Measurements from ENCODE around the gene CCKAR. TPM values are rescaled to one million over a fixed set of nuclear protein-coding genes. Genes with fewer than 3 reads are reported as not detected.

CCKAR gene
- total RNA-seq, 4 donors from 2014 or later: not detected

DNA sequence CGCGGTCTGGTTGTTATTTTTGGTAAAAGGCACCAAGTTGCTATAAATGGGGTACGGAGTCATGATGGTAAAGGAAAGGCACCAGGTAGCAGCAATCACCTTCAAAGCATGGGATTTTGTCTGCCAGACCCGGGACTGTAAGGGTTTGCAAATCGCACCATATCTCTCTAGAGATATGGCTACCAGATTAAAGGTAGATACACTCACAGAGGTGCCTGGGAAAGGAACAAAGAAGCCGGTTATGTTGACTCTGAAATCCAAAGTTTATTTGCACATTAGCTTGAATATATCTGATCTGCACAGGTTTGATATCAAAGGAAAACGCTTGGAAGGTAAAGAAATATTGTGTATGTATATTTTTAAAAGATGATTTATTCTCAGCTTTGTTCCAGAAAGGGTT lies 4.6 kb downstream of the CCKAR start:
- H3K4me1 ChIP-seq: no peaks in the 10 kb centered on the region
- in situ Hi-C loops (cut with MboI; ENCODE audit: low sequenced_read_pairs in 4 of 4) (no loop called here), intact Hi-C loops (cut with DNase I; ENCODE audit: low total_unique reads) (no loop called here)
- H3K9me3 ChIP-seq: no peaks in the 10 kb centered on the region
- ATAC-seq: no peak
- DNase-seq: no peak
- H3K27me3 ChIP-seq: no peaks in the 10 kb centered on the region
- TF ChIP-seq POLR2A (IDR thresholded peaks at IDR 0.05): no peak
- TF ChIP-seq, protein P1, sequence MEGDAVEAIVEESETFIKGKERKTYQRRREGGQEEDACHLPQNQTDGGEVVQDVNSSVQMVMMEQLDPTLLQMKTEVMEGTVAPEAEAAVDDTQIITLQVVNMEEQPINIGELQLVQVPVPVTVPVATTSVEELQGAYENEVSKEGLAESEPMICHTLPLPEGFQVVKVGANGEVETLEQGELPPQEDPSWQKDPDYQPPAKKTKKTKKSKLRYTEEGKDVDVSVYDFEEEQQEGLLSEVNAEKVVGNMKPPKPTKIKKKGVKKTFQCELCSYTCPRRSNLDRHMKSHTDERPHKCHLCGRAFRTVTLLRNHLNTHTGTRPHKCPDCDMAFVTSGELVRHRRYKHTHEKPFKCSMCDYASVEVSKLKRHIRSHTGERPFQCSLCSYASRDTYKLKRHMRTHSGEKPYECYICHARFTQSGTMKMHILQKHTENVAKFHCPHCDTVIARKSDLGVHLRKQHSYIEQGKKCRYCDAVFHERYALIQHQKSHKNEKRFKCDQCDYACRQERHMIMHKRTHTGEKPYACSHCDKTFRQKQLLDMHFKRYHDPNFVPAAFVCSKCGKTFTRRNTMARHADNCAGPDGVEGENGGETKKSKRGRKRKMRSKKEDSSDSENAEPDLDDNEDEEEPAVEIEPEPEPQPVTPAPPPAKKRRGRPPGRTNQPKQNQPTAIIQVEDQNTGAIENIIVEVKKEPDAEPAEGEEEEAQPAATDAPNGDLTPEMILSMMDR (IDR thresholded peaks at IDR 0.05 in 4 of 5, conservative IDR thresholded peaks at IDR 0.05 in 1 of 5): no peak
- H3K36me3 ChIP-seq: no peaks in the 10 kb centered on the region
- no peak overlapping the region for H3K4me3 ChIP-seq
- no peak overlapping the region for H3K27ac ChIP-seq

DNA sequence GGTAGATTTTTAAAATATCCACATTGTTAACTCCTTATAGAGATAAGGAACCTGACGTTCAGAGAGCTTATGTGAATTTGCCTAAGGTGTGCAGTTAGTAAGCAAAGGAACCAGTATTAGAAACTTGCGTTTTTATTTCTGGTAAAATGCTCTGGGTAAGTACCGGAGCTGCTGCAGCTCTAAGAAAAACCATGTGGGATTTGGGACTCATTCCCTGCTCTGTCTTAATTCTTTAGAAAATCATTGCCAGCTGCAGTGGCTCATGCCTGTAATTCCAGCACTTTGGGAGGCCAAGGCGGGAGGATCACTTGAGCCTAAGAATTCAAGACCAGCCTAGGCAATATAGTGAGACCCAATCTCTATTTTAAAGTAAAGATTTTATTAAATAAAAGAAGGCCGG lies 5.8 kb downstream of the CCKAR start:
- in situ Hi-C loops (cut with MboI; ENCODE audit: low sequenced_read_pairs in 4 of 4) (no loop called here), intact Hi-C loops (cut with DNase I; ENCODE audit: low total_unique reads) (no loop called here)
- H3K4me3 ChIP-seq: no peak overlapping the region
- H3K9me3 ChIP-seq: no peaks in the 10 kb centered on the region
- H3K4me1 ChIP-seq: no peaks in the 10 kb centered on the region
- no peaks in the 10 kb centered on the region for H3K36me3 ChIP-seq
- H3K27me3 ChIP-seq: no peaks in the 10 kb centered on the region
- TF ChIP-seq, protein P1 (IDR thresholded peaks at IDR 0.05 in 4 of 5, conservative IDR thresholded peaks at IDR 0.05 in 1 of 5): no peak
- TF ChIP-seq POLR2A (IDR thresholded peaks at IDR 0.05): no peak
- DNase-seq (no peak), ATAC-seq (no peak)
- no peak overlapping the region for H3K27ac ChIP-seq

DNA sequence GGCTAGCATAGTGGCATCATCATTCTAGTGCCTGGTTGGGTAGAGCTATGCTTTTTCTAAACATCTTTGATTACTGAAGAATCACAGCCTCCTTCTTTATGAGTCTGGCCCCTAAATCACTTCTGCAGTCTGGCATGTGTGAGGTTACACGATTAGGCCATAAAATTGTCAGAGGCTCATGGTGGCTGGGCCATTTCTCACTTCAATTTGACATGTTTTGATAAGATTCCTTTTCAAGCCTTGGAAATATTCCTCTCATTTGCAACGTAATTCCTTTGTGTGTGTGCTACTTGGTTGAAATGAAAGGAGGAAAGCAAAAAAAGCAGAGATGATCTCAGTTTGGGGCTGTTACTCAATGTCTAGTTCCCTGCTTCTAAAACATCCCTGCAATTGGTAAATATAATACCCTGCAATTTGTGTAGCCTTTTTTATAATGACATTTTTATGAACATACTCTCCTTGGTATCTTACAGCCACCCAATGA lies 6.2 kb downstream of the CCKAR start:
- no peaks in the 10 kb centered on the region for H3K36me3 ChIP-seq
- DNase-seq (no peak), ATAC-seq (no peak)
- no peak for TF ChIP-seq POLR2A (IDR thresholded peaks at IDR 0.05)
- TF ChIP-seq, protein P1 (IDR thresholded peaks at IDR 0.05 in 4 of 5, conservative IDR thresholded peaks at IDR 0.05 in 1 of 5): no peak
- H3K4me1 ChIP-seq: no peaks in the 10 kb centered on the region
- in situ Hi-C loops (cut with MboI; ENCODE audit: low sequenced_read_pairs in 4 of 4) (no loop called here), intact Hi-C loops (cut with DNase I; ENCODE audit: low total_unique reads) (no loop called here)
- no peak overlapping the region for H3K27ac ChIP-seq
- H3K9me3 ChIP-seq: no peaks in the 10 kb centered on the region
- H3K4me3 ChIP-seq: no peak overlapping the region
- H3K27me3 ChIP-seq: no peaks in the 10 kb centered on the region

DNA sequence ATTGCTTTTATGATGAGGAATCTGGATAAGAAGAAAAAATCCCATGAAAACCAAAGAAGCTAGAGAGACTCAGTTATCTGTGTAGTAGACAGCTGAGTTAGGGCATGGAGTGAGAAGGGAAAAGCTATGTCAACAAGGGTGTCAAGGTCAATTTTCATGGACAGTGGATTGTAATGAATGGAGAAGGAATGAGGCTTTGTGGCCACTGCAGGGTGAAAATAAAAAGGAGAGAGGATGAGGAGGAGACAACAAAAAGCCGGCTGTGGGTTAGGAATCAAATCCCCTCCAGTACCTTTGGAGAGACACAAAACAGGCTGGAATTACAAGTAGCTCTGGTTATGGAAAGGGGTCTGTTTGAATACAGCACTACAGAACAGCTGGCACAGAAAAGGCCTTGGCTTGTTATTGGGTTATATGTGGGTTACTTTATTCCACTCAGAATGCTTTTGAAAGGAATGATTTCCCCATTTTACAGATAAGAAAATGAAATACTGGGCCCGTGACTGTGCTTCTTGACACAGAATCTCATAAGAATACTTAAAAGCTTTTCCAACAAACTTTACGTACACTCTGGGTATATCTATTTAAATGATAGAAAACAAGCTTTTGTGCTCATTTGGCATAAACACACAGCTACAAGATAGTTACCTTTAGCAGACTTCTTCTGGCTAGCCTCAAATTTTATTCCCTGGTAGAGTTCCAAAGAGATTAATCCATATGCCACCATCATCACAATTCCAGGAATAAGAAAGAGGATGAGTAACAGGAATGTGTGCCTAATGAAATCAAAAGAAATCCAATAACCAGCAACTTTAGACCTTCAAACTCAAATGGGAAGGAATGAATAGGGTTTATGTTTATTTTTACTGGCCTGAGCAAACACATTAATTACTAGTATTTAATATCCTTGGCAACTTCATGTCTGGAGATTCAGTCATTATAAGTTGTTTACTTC lies 7.5 kb downstream of the CCKAR start:
- Histone ChIP-seq H3K9me3 (no peaks in the 10 kb centered on the region), H3K36me3 (no peaks in the 10 kb centered on the region), H3K27me3 (no peaks in the 10 kb centered on the region), H3K4me3 (no peak overlapping the region), H3K4me1 (no peaks in the 10 kb centered on the region), H3K27ac (no peak overlapping the region)
- in situ Hi-C loops (cut with MboI; ENCODE audit: low sequenced_read_pairs in 4 of 4): no loop called here
- no peak for ATAC-seq
- TF ChIP-seq POLR2A (IDR thresholded peaks at IDR 0.05): no peak
- TF ChIP-seq, protein P1 (IDR thresholded peaks at IDR 0.05 in 4 of 5, conservative IDR thresholded peaks at IDR 0.05 in 1 of 5): no peak
- intact Hi-C loops (cut with DNase I; ENCODE audit: low total_unique reads): no loop called here
- DNase-seq: no peak
